IPS-NIHi7 (cell line): ENCODE measurements around the gene NCOA7.
A peak's percentile ranks its signal among the peaks of the same experiment; 100 is the strongest.
"Not testable (repeated sequence)": the region's sequence is repeated elsewhere in the genome, so short reads cannot be mapped to it uniquely, and the experiment has no call there.

Experiments
- DNase-seq: peaks from one replicate; pipeline ENCODE4 v3.0.0; 2012; ENCODE audit warnings: mixed read lengths; ENCODE audit errors: extremely low spot score

NCOA7 gene

DNA sequence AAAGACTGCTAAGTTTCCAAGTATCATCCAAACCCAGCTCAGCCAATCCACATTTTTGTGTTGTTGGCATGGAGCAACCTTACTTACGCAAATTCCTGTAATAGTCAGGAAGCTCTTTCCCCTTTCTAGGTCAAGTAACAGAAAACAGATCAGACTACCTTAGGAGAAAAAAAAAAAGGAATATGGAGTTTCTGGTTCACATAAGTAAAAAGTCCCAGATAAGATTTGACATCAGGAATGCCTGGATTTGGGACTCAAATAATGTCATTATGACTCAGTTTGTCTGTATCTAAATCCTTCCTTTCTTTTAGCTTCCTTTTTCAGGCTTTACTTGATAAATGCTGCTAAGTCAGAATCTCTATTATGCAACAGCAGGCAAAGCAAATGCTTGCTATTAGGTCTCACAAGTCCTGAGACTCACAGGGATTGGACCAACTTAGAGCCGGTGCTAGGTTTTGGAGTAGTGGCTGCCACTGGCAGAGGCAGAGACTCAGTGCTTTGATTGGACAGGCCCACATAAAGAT lies 44.5 kb downstream of the NCOA7 start:
- DNase-seq, result no peak

DNA sequence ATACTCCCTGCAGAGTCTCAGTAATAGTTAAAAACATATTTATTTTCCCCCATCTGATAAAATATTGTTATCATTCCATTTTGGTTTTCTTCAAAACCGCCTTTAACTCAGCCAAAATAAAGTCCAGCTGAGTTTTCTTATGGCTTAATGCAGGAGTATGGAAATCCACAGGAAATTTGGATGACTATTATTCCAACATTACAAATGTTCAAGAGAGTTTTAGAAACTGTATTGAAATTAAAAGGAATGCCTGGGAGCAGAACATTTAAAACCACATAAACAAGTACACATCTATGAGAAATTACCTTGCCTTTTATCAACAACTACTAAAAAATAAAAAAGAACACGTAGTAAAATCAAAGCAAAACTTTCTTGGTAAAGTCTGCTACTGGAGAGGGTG lies 45.7 kb downstream of the NCOA7 start:
- no peak for DNase-seq

DNA sequence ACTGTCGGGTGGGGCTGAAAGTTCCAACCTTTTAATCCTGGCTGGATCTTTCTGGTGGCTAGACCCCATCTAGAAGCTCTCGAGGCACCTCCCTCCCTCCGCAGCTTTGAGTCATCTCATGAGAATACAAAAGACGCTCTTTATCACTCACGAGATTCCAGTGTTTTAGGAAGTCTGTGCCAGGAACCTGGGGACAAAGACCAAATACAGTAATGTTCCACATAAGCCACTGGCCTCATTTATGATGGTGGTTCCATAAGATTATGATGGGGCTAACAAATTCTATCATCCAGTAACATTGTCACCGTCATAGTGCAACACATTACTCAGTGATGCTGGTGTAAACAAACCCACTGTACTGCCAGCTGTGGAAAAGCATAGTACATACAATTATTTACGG lies 48.7 kb downstream of the NCOA7 start:
- no peak for DNase-seq

DNA sequence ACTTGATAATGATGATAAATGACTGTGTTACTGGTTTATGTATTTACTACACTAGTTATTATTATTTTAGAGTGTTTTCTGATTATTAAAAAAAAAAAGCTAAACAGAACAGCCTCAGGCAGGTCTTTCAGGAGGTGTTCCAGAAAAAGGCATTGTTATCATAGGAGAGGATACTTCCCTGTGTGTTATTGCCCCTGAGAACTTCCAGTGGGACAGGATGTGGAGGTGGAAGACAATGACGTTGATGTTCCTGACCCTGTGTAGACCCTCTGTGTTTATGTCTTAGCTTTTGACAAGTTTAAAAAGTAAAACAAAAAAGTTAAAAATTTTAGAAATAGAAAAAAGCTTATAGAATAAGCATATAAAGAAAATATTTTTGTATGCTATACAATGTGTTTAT lies 49.1 kb downstream of the NCOA7 start:
- no peak for DNase-seq

DNA sequence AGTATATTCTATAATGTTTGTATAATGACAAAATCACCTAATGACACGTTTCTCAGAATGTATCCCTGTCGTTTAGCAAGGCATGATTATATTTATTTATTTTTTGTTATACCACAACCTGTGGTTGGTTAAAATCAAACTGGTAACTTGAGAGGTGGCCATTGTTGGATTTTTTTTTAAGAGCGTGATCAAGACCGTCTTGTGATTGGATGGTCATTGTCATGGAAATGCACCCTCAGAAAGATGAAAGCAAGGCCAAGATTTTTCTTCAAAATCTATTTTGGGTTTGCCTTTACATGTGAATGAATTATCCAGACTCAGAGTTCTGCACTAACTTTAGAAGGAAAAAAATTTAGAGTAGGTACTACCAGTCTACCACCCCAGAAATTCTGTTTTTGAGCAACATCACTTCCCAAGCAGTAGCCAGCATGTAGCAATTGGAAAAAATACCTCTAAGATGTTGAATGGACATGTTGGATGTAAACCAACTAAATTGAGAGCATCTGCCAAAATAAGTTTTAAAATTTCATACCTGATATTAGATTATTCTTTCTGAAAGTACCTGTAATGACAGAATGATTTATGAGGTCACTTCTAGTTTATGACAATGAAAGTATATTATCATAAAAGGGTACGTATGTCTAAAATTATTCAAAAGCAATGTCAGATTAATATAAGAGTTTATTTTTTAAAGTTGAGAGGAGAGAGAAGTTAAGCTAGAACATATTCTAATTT lies 50.8 kb downstream of the NCOA7 start:
- DNase-seq, result no peak

DNA sequence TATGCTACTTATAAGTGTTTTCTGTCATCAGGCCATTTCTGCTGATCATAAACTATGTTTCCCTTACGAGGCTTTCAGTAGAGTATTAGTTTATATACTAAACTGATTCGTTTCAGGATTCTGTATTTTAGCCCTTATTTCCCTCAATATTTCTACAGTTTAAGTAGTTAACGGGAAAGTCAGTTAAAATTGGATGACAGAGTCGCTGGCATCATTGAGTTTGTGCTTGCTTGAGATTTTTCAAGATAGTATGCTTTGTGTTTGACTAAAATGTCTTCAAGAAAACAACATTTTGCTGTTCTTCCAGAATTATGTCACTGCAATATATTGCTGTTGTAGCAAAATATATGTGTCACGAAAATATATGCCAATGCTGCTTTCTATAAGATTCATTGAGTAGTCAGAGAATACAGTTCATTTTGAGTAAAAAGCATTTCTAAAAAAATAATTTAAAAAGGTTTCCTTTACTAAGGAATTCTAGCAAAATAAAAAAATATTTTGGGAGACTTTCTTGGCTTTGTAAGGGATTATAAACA lies 51.4 kb downstream of the NCOA7 start:
- no peak for DNase-seq

DNA sequence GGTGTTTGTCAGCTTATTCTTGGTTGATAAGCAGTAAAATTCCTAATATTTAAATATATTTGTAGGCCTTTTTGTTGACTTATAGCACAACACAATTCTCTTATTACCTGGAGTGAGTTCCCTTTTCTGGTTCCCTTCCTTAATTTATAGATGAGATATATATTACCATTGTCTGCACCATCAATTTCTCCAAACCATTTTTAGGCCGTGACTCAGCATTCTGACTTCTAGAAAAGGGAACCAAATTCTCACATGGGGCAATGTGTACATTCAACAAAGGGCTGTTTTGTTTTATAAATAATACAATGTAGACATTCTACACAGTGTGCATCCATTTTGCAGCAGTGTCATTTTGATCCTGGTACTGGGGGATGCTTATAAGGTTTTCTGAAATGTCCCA lies 52.8 kb downstream of the NCOA7 start:
- no peak for DNase-seq

DNA sequence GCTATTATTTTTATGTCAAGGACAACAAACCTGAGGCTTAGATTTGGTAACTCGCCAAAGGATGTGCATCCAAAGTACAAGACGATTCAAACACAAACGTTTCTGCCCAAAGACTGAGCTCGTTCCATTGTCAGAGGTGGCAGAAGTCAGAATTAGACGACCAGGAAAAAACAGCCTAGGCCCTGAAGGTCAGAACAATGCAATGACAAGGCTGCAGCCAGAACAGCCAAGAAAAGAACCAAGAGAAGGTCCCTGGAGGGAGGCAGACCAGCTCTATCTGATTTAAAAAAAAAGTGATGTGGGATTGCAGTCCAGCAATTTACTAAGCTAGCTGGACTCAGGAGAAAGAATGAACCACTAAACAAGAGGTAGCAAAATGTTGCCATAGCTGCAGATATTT lies 54.2 kb downstream of the NCOA7 start:
- no peak for DNase-seq

DNA sequence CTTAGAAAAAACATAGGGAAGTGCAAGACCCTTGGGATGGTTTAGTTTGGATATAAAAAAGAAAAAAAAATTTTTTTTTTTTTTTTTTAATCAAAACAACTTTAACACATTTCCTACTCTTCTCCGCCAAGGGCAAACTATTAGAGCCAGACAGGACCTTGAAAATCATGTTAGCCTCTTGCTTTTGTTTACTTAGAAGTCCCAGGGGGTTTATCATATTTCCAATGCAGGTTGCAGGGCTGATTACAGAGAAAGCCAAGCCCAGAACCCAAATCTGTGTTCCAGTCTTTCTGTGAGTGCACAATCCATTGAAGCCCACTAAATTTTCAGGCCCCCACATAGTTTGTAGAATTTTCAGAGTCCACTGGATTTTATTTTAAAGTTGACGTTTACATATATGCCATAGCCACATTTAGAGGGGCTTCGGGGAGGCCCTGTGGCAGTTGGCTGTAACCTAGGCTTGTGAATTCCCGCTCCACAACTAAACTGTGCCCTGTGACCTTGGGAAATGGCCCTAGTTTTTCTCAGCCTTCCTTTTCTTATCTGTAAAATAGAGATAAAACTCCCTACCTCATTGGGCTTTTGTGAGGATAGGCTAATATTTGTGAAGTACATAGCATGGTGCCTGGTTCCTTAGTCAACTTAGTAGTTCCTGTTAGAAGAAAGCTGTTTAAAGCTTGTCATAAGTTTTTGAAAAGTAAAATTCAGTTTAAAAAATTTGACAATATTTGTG lies 55.7 kb downstream of the NCOA7 start:
- no peak for DNase-seq

DNA sequence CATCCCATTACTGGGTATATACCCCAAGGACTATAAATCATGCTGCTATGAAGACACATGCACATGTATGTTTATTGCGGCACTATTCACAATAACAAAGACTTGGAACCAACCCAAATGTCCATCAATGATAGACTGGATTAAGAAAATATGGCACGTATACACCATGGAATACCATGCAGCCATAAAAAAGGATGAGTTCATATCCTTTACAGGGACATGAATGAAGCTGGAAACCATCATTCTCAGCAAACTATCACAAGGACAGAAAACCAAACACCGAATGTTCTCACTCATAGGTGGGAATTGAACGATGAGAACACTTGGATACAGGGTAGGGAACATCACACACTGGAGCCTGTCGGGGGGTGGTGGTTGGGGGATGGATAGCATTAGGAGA lies 57.5 kb downstream of the NCOA7 start:
- not testable (repeated sequence) for DNase-seq

DNA sequence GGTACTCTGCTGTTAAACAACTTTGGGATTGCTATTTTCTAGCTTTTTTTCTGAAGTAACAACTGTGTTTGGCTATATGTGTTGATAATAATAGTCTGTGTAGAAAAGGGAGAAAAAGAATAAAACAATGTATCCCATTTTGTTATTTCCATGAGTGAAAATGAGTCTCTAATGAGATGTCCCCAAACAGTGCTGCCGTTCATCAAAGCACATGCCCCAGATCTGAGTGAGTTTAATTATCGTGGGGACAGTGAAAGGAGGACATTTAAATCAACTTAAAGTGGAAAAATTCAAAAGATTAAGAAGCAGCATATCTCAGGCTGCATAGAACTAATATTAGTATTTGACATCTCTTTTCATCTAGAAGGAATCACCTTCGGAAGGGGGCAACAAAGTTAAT lies 59.6 kb downstream of the NCOA7 start:
- DNase-seq, result no peak

DNA sequence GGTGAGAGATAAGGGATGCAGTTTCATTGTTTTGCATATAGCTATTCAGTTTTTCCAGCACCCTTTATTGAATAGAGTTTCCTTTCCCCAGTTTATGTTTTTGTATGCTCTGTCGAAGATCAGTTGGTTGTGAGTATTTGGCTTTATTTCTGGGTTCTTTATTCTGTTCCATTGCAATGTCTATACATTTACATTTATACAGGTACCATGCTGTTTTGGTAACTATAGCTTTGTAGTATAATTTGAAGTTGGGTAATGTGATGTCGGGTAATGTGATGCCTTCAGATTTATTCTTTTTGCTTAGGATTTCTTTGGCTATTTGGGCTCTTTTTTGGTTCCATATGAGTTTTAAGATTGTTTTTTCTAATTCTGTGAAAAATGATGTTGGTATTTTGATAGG lies 61.8 kb downstream of the NCOA7 start:
- DNase-seq, result no peak

DNA sequence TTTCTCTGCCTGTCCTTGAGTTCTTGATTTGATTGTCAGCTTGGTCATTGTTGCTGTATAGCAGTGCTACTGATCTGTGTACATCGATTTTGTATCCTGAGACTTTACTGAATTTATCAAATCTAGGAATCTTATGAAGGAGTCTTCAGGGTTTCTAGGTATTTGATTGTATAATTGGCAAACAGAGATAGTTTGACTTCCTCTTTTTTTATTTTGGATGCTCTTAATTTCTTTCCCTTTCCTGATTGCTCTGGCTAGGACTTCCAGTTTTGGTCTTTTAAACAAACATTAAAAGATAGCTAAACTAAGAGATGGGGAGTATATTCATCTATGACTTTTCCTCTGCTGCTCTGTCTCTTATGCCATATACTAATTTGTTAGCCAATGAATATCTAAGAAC lies 62.4 kb downstream of the NCOA7 start:
- DNase-seq, result no peak

DNA sequence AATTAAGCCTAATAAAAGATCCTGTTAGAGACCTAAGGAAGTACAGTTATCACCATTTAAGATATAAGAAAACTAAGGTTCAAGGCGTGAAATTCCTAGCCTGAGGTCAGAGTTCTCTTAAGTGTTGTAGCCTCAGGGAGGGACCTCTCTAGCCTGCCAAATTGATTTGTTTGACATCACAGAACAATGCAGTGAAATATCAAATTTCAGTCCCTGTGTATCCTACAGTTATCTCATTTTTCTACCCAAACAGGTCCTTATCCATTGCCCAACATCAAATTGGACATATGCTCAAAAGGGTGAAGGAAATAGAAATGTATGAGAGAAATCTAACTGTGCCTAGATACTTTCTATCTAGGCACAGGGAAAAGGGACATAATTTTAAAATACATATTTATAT lies 63.0 kb downstream of the NCOA7 start:
- DNase-seq, result no peak

DNA sequence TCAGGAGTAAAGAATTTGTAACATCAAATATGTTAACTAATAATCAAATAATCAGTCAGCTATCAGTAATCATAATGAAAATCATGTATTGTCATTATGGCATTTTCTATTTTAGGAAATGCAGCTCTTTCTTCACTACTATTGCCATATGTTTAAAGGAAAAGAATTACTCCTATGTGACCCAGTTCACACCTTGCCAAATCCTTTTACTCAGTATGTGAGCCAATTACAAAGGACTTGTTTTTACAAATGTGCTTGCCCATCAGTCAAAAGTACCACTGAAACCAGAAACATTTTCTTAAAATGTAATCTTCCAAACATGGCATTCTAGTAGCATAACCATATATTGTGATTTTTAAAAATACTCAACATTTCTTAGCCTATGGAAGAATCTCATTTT lies 63.6 kb downstream of the NCOA7 start:
- DNase-seq, result no peak

DNA sequence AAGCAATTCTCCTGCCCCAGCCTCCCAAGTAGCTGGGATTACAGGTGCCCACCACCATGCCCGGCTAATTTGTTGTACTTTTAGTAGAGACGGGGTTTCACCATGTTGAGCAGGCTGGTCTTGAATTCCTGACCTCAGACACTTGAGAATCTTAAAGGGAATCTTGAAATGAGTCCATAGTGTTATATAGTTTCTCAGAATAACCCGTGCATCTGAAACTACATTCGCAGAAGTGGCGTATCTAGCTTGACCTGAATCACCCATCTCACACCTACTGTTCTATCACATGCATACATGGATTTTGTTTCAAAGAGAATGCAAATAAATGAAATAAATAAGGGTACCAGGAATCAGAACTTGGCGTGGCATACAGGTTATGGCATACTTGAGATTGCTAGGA lies 65.0 kb downstream of the NCOA7 start:
- no peak for DNase-seq

DNA sequence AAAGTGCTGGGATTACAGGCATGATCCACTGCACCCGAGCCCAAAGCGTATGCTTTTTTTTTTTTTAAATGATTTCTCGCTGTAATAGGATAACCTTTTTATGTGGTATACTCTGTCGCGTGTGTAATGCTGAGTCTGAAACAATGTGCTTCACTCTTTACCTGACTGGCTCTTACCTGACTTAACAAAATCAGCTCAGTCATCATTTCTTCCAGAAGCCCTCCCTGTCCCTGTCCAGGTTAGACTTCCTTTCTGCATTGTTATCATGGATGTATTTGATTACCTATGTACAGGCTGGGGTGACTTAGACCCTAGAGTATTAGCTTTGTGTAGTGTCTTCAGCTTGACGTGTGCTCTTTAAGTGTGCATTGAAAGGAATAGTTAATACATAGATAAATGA lies 67.1 kb downstream of the NCOA7 start:
- no peak for DNase-seq

DNA sequence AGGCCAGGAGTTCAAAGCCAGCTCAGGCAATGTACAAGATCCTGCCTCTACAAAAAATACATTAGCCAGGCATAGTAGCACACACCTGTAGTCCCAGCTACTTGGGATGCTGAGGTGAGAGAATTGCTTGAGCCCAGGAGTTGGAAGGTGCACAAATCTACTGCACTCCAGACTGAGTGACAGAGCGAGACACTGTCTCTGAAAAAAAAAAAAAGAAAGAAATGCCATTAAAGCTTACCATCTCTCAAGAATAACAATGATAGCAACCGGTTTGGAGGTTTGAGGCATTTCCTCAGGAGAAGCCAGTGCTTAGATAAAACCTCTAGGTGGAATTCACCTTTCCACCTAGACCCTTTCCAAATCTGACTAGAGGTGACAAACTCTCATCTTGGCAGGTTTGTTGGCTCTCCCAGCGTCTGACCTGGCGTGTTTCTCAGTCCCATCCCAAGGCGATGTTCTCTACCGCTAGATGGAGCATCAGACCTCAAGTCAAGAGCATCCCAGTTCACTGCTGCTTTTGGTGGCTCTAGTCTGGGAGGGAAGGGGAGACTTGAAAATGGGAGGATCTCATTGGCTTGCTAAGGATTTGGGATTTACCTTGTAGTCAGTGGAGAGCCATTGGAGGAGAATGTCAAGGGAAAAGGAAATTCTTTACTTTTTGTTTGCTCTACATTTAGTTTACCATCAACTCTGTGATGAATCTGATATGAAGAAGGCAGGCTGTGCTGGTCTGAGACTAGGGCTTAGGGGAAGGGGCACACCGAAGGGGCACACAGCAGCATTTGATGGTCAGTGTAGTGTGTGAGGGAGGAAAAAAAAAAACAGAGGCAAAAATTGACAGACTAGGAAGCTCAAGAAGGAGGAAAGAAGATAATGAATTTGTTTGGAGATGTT lies 67.9 kb downstream of the NCOA7 start:
- peak; percentile 95 for DNase-seq

DNA sequence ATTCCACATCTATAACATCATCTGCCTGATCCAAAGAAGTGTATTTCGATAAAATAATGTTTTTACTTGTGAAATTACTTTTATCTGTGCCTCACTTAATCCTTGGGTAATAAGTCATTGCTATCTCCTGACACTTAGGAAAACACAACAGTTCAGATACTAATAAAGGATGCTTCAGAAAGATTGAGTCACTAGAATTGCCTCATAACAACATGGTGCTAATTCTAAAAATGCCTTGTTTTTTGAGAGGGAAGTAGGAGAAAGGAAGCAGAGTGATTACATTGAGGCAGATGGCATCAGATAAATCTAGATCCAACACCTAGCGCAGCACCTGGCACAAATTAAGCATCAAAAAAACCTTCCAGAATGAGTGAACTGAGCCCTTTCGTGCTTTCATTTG lies 69.0 kb downstream of the NCOA7 start:
- DNase-seq, result no peak

DNA sequence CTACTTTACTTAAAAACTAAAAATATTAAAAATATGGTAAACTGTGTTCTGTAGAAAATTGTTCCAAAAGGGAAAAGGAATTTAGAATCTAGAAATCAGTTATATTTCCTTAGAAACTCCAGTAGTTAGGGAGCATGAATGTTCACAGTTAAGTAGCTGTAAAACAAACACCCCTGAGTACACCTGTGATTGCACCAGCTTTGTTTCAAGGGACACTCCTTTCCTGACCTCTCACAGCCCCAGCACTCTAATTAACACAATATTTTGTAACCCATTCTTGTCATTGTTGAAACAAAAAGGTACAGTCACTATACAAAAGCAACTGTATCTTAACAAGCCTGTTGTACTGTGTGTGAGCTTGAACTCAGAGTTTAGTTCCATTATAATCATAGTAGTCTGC lies 72.3 kb downstream of the NCOA7 start:
- DNase-seq, result no peak

DNA sequence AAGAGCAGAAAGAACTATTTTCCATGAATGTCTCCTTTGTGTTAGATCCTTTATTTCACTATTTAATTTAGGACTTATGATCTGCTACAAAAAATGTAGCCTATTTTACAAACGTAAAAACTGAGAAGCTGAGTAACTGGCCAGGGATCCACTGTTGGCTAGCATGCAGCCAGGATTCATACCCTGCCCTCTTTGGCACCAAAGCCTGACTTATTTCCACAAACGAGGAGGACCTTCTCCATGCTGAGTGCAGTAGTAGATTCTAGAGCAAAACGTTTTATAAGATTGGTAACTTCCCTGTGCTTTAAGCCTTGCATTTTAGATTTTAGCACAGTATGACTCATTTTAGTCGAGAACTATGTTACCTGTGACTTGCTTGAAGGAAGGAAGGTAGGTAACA lies 74.3 kb downstream of the NCOA7 start:
- DNase-seq, result no peak

DNA sequence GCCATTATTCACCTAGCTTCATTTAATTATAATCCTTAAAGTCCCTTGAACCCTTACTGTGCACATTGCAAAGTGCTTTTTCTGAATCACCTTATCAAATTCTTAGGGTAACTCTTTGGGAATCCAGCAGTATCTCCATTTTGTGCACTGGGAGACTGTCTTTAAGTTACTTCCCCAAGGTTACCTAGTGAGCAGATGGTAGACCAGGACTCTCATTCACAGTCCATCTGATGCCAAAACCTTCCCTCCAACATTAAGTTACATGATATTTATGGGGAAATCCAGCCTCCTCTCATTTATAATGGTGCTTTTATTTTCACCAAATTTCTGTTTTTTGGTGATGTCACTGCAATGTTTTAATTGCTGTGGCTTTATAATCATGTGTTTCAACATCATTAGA lies 75.7 kb downstream of the NCOA7 start:
- DNase-seq, result no peak
